NT2/D1 (cell line): ENCODE results near the gene MRPL37.
"Not testable (repeated sequence)": the region's sequence is repeated elsewhere in the genome, so short reads cannot be mapped to it uniquely, and the experiment has no call there.

Source experiments
- DNase-seq: peaks from one replicate; pipeline ENCODE4 v3.0.0-alpha.2; 2011; ENCODE audit warnings: low read depth, low spot score
- H3K27me3 ChIP-seq: 2 replicates; pipeline ENCODE4 v1.6.0; 2011; ENCODE audit warnings: mild to moderate bottlenecking; ENCODE audit not compliant: insufficient read length, insufficient read depth
- H3K36me3 ChIP-seq: 2 replicates; pipeline ENCODE4 v1.6.1; 2011; ENCODE audit warnings: mild to moderate bottlenecking, low read length, mixed read lengths; ENCODE audit not compliant: insufficient read depth, insufficient read length
- H3K4me1 ChIP-seq: 2 replicates; pipeline ENCODE4 v1.5.1; 2011; ENCODE audit not compliant: insufficient read depth, insufficient read length
- H3K4me3 ChIP-seq: 2 replicates; pipeline ENCODE4 v1.5.1; 2011; ENCODE audit warnings: low read depth; ENCODE audit not compliant: insufficient read length
- H3K9ac ChIP-seq: 2 replicates; pipeline ENCODE4 v1.6.0; 2011; ENCODE audit warnings: low read depth; ENCODE audit not compliant: insufficient read length
- H3K9me3 ChIP-seq: 2 replicates; pipeline ENCODE4 v1.5.1; 2011; ENCODE audit warnings: mild to moderate bottlenecking, low read length; ENCODE audit not compliant: insufficient read depth
- SUZ12 ChIP-seq: IDR thresholded peaks from 2 replicates; pipeline ENCODE4 v1.6.1; 2011; ENCODE audit not compliant: insufficient read length, insufficient read depth; ENCODE audit errors: extremely low read depth
- YY1 ChIP-seq: IDR thresholded peaks from 2 replicates; pipeline ENCODE4 v1.6.1; 2011; ENCODE audit not compliant: insufficient read length, insufficient read depth
- ZNF274 ChIP-seq: IDR thresholded peaks from 2 replicates; pipeline ENCODE4 v1.6.1; 2011; ENCODE audit warnings: mild to moderate bottlenecking, low read depth, low read length

Gene MRPL37

GRCh38 chr1:54158071-54158470 is 41.9 kb upstream of the MRPL37 start:
- Histone ChIP-seq H3K27me3 (no peaks in the 10 kb centered on the region), H3K9me3 (no peaks in the 10 kb centered on the region), H3K36me3 (no peaks in the 10 kb centered on the region), H3K9ac (no peak overlapping the region), H3K4me1 (peaks cover 22% of the 10 kb centered on the region), H3K4me3 (no peak overlapping the region)
- TF ChIP-seq SUZ12 = no peak
- no peak for TF ChIP-seq ZNF274
- TF ChIP-seq YY1 = no peak
- DNase-seq = no peak

GRCh38 chr1:54159733-54160316 is 40.1 kb upstream of the MRPL37 start:
- H3K27me3 ChIP-seq = no peaks in the 10 kb centered on the region
- H3K9ac ChIP-seq = no peak overlapping the region
- no peaks in the 10 kb centered on the region for H3K9me3 ChIP-seq
- no peaks in the 10 kb centered on the region for H3K36me3 ChIP-seq
- no peak for TF ChIP-seq SUZ12
- no peak for TF ChIP-seq YY1
- TF ChIP-seq ZNF274 = no peak
- no peak for DNase-seq
- no peak overlapping the region for H3K4me3 ChIP-seq
- peaks cover 20% of the 10 kb centered on the region for H3K4me1 ChIP-seq

GRCh38 chr1:54160351-54160750 is 39.6 kb upstream of the MRPL37 start:
- no peak overlapping the region for H3K4me3 ChIP-seq
- TF ChIP-seq YY1 (no peak), ZNF274 (no peak), SUZ12 (no peak)
- no peak for DNase-seq
- no peak overlapping the region for H3K9ac ChIP-seq
- H3K4me1 ChIP-seq = peaks cover 21% of the 10 kb centered on the region
- no peaks in the 10 kb centered on the region for H3K27me3 ChIP-seq
- no peaks in the 10 kb centered on the region for H3K9me3 ChIP-seq
- no peaks in the 10 kb centered on the region for H3K36me3 ChIP-seq

- no peak overlapping the region for H3K4me3 ChIP-seq
- no peak for DNase-seq
- H3K9ac ChIP-seq = no peak overlapping the region
These were observed 38.3 kb upstream of the MRPL37 start for GRCh38 chr1:54161495-54162168.

GRCh38 chr1:54163051-54163450 is 36.9 kb upstream of the MRPL37 start:
- TF ChIP-seq YY1 (no peak), SUZ12 (no peak)
- no peaks in the 10 kb centered on the region for H3K27me3 ChIP-seq
- no peaks in the 10 kb centered on the region for H3K9me3 ChIP-seq
- no peak for DNase-seq
- peaks cover 21% of the 10 kb centered on the region for H3K4me1 ChIP-seq
- H3K36me3 ChIP-seq = no peaks in the 10 kb centered on the region
- H3K4me3 ChIP-seq = no peak overlapping the region
- no peak overlapping the region for H3K9ac ChIP-seq

More at GRCh38 chr1:54161495-54162168, 38.3 kb upstream of the MRPL37 start:
- H3K9me3 ChIP-seq = no peaks in the 10 kb centered on the region
- peaks cover 21% of the 10 kb centered on the region for H3K4me1 ChIP-seq
- TF ChIP-seq SUZ12 = no peak
- no peak for TF ChIP-seq ZNF274
- no peak for TF ChIP-seq YY1
- no peaks in the 10 kb centered on the region for H3K36me3 ChIP-seq
- H3K27me3 ChIP-seq = no peaks in the 10 kb centered on the region

GRCh38 chr1:54163573-54163972 is 36.4 kb upstream of the MRPL37 start:
- Histone ChIP-seq H3K9me3 (no peaks in the 10 kb centered on the region), H3K4me1 (peaks cover 21% of the 10 kb centered on the region), H3K36me3 (no peaks in the 10 kb centered on the region), H3K27me3 (no peaks in the 10 kb centered on the region), H3K9ac (no peak overlapping the region), H3K4me3 (no peak overlapping the region)
- no peak for TF ChIP-seq SUZ12
- TF ChIP-seq ZNF274 = no peak
- no peak for TF ChIP-seq YY1
- DNase-seq = no peak

GRCh38 chr1:54165146-54165545 is 34.8 kb upstream of the MRPL37 start:
- Histone ChIP-seq H3K36me3 (no peaks in the 10 kb centered on the region), H3K4me1 (peaks cover 21% of the 10 kb centered on the region), H3K27me3 (no peaks in the 10 kb centered on the region), H3K9ac (no peak overlapping the region), H3K4me3 (no peak overlapping the region), H3K9me3 (no peaks in the 10 kb centered on the region)
- no peak for TF ChIP-seq SUZ12
- TF ChIP-seq YY1 = no peak
- no peak for TF ChIP-seq ZNF274
- DNase-seq = no peak

GRCh38 chr1:54166357-54166756 is 33.6 kb upstream of the MRPL37 start:
- not testable (repeated sequence) for H3K9me3 ChIP-seq, H3K36me3 ChIP-seq, H3K9ac ChIP-seq, H3K4me3 ChIP-seq, H3K27me3 ChIP-seq, DNase-seq
- H3K4me1 ChIP-seq = peaks cover 18% of the 10 kb centered on the region
